Activated effector memory CD4-positive, alpha-beta T cell treated with anti-CD3 and anti-CD28 coated beads, Interleukin-2, amount 50 U/mL, for 16 hours (primary cell): ENCODE measurements around the gene RBM18.

ENCODE experiments used
- DNase-seq: peaks from one replicate; pipeline ENCODE4 v3.0.0-alpha.2; 2020

The RBM18 gene

DNA sequence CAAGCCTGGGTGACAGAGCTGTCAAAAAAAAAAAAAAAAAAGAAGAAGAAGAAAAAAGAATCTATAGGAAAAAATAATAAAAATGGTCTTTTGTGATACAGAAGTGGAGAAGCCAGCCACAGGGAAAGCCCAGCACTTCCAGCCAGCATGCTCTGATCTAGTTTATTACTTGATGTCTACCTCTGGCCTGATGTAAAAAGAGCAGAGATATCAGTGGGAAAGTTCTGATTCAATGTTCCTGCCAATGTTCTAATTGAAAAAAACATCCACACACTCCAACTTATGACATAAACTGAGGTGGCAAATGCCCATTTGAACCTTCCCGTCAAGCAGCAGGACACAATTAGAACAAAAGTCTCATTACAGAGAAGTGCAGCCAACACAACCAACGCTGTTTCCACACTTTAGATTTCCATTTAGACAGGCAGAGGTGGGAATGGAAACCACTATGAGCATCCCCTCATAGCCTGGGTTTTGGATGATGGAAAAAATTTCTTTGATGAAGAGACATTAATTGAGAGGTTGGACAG is 5.7 kb downstream of the RBM18 start:
- no peak for DNase-seq

- DNase-seq: no peak
Observed at GRCh38 chr9:122256206-122256605, 8.4 kb downstream of the RBM18 start.

- DNase-seq: no peak
Observed at GRCh38 chr9:122254761-122255160, 9.9 kb downstream of the RBM18 start.

DNA sequence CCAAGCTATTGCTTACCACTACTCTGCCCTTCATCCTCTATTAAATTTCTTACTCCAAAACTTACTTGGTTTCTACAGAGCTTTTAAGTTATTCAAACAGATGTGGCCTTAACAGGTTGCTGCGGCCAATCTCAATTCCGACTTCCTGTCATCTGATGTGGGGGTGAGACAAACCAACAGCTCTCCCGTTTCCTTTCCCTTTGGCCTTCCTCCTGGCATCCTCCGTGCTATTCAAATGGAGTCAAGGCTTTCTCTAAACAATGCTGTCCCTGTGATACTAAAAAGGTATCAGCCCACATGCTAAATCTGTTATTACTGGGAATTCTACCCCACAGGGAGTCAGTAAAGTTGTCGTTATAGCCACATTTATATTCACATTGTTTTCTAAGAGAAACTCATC is 11.8 kb downstream of the RBM18 start:
- DNase-seq: no peak

GRCh38 chr9:122251351-122251750 is 13.3 kb downstream of the RBM18 start:
- DNase-seq: no peak

DNA sequence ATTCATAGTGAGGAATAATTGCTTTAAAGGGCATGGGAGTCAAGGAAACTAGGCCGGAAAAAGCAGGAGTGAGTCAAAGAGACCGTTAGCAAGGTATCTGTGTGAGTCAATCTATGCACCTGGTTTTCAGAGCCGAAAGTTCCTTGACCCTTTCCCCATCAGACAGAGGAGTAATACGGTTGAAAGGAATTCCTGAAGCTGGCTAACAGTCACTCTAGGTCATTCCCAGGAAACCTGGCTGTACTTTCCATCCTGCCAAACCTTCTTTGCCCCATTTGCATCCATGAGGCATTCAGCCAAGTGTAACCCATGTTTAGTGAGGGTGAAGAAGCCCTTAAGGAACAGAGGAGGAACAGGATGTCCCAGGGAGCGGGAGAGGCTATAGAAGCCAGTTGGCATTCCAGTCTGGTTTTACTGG is 16.2 kb downstream of the RBM18 start:
- DNase-seq: no peak

DNA sequence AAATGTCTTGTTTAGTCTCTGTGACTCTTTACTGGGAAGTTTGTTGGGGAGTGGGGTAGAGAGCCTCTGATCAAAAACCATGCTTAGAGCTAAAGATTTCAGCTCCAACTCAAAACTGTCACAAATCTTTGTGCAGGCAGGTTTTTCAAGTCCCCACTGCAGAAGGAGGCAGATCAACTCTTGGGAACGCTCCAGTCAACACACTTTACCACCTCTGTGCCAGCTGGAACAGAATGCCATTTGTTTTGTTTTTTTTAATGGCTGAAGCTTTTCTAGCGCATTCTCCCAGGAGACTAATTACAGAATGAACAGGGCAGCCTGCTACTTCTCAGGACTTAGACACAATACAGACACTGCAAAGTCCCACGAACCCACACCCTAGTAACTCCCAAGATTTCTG is 18.0 kb downstream of the RBM18 start:
- DNase-seq: no peak

- no peak for DNase-seq
Observed at GRCh38 chr9:122244349-122244748, 20.3 kb downstream of the RBM18 start.

DNA sequence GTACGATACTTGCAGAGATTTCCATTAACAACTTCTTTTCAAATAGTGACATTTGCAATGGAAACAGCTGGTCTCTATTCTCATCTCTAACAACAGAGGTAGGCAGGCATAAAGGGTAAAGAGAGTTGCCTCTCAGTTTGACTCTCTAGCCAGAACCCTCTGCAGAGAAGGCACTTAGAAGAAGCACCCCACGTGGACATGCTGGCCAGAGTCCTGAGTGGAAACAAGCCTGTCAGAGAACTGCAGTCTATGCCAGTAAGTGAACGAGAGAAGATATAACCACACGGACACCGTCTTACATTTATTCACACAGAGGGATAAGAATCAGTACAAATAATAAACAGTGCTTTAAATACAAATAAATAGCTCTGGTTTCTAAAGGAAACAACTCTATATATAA is 24.9 kb downstream of the RBM18 start:
- DNase-seq: no peak

DNA sequence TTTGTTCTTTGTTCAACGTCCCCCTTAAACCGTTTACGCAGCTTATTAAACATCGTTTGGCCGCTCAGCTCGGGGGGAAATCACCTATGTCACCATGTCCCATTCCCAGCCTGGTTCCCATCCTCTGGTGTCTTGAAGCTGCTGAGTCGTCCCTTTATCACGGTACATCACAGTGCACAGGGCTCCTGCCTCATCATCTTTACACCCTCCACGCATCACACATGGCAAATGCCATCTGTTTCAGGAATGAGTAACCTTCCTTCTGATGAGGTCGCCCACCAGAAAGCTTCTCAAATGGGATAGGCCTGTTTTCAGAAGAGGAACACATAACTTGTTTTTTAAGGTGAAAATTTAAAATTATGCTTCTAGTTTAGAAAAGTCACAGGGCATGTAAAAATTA is 28.0 kb downstream of the RBM18 start:
- DNase-seq: no peak

DNA sequence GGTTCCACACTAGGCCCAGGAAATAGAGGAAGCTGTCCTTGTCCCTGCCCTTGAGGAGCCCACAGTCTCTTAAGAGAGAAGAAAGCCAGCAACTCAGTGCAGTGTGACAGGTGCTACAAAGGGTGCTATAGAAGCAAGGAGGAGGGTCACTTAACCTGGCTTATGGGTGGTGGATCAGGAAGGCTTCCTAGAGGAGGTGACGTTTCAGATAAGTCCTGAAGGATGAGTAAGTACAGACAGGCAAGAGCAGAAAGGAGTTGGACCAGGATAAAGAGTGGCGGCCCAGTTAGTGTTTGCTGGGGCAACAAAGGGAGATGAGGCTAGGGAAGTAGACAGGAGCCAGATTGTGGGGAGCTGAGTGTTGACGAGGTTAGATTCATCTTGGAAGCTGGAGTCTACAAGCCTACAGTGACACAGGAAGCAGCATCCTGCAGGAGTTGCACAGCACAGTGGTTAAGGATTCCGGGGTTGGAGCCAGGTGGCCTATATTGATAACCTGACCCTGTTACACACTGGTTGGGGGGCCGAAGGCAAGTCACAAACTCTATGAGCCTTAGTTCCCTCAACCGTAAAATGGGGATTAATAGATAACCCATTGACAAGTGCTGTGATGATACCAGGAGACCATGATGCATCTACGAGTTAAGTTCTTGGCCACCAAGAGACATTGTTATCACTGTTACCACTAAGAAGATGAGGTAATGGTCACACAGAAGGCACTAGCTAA is 30.5 kb downstream of the RBM18 start:
- DNase-seq: no peak

DNA sequence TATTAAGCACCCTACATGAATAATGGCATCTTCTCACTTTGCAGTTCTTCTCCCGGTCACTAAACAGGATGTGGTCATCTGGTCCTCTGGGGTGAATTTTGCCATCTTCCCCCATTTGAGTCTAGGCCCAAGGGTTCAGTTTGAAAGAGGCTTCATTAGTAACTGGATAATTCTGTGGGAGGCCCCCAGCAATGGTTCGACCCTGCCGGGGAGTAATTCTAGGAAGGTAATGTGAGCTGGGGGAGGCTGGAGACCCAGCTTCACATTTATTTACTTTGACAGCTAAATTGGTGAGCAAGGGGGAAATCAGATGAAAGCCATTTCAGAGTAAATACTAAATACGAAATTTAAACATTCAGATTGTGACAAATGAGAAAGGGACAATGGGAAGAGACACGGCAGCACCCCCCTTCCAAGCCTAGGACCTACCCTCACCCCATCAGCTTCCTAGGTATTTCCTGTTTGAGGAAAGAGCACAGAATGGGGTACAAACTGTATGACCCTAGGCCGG is 31.8 kb downstream of the RBM18 start:
- no peak for DNase-seq

- no peak for DNase-seq
Observed at GRCh38 chr9:122229485-122229837, 35.2 kb downstream of the RBM18 start.

DNA sequence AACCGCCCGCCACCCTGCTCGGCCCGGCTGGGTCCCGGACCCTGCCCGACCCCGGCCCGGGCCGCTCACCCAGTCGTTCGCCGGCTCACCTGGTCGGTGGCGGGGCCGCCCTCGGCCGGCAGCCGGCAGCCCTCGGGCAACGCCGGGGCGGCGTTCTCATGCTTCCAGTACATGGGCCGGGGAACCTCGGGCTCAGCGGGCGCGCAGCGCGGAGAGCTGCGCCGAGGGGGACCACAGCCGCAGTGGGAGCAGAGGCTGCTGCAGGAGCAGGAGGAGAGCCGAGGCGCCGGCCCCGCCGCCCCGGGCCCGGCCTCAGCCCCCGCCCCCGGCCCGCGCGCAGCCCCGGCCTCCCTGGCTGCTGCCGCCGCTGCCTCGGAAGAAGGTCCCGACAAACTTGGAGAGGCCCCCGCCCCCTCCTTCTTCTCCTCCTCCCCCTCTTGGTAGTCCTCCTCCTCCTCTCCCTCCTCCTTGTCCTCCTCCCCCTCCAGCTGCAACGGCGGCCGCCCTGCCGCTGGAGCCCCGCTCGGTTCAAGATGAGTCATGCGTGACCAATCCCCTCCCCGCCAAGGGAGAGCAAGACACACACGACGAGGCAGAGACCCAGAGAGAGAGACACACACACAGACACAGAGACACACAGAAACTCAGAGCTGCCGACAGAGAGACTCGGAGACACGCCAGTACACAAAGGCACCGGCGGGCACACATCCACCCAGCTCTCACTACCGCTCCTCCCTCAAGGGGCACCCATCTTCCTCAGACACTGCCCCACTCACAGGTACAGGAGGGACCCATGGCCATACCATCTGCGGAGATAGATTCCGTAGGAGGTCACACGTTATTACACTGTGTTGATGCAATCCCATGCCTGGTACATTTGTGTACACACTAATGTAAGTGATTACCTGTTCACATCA is 35.8 kb downstream of the RBM18 start, which contains the start of gene LHX6:
Gene LHX6, minus strand, starts transcription at position 390 of the 917 bp plus-strand sequence. Its CDS starts 217 bp downstream, at position 173.
- DNase-seq: no peak

DNA sequence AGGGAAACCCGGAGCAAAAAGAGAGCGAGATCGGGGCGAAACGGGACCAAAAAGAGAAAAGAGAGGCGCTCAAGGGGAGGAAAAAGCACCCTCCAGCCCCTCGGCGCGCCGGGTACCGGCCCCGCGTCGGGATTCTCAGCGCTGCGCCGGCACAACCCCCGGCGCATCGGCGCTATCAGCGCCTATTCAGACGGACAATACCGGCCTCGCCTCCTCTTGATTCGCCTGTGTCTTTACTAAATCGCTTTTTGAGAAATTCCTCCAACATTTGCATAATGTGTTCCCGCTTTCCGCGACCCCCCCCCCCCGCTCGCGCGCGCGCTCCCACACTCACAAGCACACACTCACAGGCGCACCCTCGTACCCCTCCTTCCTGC is 36.5 kb downstream of the RBM18 start:
- DNase-seq: no peak

DNA sequence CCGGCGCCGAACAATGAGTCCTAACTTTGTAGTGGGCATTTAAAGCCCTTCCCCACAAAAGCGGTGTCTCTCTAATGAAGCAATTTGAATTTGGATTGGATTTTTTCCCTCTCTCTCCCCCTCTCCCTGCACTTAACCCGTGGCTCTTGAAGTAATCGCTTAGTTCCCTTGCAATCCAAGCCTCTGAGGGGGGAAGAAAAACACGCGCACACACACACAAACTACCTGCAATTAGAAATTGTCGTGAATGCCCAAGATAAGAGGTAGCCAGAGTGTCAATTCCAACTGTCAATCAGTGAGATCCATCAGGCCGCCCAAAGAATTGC is 37.1 kb downstream of the RBM18 start:
- no peak for DNase-seq

DNA sequence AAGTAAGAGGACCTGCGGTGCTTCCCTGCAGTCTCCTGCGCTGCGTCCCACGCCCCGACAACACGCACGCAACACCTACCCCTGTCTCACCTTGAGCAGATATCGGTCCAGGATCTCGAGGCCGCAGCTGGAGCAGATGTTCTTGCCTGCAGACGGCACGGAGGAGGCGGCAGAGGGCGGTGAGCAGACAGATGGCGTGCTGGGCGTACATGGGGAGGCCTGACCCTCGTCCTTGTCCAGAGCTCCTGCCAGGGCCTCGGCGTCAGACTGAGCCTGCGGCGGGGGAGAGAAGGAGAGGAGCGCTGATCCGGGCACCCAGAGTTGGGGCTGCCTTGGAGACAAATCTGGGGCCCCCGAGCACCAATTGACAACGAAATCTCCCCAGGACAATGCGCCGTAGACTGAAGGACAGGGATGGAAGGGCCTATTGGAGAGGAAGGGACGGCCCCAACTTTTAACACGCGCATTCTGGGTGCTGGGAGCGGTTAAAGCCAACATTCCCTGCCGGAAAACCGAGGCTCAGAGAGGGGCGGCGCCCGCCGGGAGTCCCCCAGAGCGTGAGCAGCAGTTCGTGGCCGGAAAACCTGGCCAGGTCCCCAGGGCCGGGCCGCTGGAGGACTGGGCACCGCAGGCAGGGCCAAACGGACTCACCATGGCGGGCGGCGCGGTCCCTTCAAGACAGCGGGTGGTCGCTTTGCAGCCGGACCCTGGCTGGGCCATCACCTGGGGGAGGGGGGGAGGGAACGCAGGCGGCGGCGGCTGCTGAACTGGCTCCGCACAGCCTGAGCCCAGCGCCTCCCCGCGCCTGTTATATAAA is 37.7 kb downstream of the RBM18 start:
- DNase-seq: no peak

DNA sequence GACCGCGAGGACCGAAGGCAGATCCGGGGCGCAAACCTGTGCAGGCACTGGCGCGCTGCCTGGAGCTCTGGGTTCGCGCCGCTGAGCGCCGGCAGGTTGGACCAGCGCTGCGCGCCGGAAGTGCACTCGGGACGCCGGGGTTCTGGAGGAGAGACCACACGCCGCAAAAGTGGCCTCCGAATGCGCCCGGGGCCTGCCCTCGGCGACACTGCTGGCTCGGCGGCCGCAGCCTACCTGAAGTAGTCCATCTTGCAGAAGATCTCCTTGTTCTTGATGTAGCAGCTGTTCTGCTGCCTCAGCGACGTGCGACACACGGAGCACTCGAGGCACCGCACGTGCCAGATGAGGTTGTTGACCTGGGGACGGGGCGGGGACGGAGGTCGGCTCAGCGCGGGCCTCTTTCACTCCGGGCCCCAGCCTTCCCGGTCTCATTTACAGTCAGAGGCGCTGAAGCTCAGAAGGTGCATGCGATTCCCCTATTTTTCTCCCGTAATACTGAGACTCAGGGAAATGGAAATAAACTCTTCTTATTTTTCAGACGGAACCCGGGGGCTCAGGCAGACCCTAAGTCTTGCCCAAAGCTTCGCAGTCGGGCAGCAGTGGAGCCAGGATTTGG is 38.4 kb downstream of the RBM18 start:
- no peak for DNase-seq

GRCh38 chr9:122225312-122226141 is 39.1 kb downstream of the RBM18 start:
- no peak for DNase-seq

- DNase-seq: no peak
Observed at GRCh38 chr9:122223435-122223834, 41.2 kb downstream of the RBM18 start.

GRCh38 chr9:122222791-122223190 is 41.8 kb downstream of the RBM18 start:
- DNase-seq: no peak
